ENCODE data around the gene NXPH3. TPM values are rescaled to one million over a fixed set of nuclear protein-coding genes. Genes with fewer than 3 reads are reported as not detected.
A peak's percentile ranks its signal among the peaks of the same experiment; 100 is the strongest.
"Not testable (repeated sequence)": the region's sequence is repeated elsewhere in the genome, so short reads cannot be mapped to it uniquely, and the experiment has no call there.

NXPH3 gene
- total RNA-seq, 2 donors from 2014 or later, result 0.70 to 3.6 TPM

DNA sequence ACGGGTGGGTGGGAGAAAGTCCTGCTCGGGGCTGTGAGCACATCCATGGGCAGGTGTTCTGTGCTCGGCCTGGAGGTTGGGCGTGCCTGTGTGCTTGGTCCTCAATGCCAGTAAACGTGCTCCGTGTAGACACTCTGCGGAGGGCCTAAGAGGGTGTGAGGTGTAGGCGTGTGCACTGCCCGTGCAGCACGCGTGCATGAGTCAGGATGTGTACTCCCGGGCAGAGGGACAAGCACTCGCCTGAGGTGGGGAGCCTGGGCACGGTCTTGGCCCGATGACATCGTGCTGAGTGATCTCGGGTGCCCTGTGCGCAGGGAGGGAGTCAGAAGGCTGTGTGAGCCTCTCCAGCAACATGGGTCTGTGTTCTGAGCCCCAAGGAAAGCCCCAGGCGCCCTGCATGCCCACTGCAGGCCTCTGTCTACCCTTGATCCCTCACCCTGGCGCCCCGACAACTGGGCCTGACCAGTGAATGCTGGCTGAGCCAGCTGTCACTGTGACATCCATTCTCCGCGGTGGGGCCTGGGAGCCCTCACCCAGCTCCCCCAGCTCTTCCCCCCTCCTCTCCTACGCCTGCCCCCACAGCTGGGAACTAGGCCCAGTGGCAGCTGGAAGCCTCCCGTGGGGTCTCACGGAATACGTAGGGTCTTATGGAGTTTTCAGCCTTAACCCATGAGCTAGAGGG lies 23.5 kb upstream of the NXPH3 start:
- no peak for DNase-seq
- intact Hi-C loops (cut with DNase I, micrococcal nuclease), result no loop called here
- peak; percentile 73 for ATAC-seq

DNA sequence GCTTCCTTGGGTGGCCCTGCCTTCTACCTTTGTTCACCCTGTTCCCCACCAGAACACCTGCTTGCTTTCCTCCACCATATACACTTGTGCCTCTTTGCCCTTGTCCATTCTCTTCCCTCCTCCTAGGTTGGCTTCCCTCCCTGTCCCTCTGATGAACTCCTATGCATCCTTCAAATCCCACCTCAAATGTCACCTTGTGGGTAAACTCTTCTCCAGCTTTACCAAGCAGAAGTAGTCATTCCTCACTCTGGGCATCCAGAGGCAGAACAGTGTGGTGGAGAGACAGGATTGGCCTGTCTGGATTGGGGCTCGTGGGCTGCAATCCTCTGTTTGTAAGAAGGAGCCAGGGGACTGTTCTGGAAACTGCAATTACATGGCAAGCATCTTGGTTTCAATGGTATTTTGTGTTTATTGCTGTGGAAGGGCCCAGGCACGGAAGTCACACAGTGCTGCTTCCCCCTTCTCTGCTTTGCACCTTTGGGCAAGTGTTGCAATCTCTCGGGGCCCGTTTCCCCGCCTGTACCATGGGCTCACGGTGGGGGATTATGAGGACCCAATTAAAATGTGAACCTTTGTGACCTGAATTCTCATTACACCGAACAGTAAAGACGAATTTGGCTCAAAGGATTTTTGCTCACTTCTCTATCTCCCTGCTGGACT lies 21.9 kb upstream of the NXPH3 start:
- no peak for DNase-seq
- intact Hi-C loops (cut with DNase I, micrococcal nuclease), result no loop called here
- ATAC-seq, result no peak

DNA sequence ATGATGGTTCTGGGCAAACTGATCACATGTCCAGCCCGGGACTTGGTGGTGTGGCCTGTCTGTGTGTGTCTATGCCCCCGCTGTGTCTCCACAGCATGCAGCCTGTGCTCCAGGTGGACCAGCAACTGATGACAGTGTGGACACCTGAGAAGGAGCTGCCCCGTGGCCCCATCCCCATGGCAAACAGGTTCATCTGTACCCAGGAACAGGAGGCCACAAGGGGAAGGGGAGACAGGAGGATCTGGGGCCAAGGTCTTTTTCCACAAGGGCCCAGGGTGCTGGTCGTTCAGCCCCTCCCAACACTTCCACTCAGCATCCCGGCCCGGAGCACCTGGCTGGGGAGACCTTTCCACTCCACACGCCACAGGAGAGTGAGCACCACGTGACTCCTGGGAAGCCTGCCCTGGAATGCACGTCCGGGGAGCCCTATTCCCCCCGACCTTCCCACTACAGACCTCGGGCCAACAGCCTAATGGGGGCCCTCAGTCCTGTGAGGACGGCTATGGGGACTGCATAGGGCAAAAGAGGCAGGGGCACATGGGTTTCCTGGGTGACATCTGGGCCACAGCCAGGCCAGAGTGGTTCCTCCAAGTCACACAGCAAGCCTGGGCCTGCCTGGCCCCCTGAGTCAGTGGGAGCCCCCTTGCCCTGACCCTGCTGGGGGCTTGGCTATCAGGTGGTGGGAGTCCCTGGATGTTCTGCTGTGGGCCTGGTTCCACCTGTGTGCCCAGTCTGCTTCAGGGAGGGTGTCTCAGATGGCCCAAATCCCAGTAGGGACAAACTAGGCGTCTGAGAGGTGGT lies 20.8 kb upstream of the NXPH3 start:
- intact Hi-C loops (cut with DNase I, micrococcal nuclease), result no loop called here
- DNase-seq (no peak), ATAC-seq (no peak)

DNA sequence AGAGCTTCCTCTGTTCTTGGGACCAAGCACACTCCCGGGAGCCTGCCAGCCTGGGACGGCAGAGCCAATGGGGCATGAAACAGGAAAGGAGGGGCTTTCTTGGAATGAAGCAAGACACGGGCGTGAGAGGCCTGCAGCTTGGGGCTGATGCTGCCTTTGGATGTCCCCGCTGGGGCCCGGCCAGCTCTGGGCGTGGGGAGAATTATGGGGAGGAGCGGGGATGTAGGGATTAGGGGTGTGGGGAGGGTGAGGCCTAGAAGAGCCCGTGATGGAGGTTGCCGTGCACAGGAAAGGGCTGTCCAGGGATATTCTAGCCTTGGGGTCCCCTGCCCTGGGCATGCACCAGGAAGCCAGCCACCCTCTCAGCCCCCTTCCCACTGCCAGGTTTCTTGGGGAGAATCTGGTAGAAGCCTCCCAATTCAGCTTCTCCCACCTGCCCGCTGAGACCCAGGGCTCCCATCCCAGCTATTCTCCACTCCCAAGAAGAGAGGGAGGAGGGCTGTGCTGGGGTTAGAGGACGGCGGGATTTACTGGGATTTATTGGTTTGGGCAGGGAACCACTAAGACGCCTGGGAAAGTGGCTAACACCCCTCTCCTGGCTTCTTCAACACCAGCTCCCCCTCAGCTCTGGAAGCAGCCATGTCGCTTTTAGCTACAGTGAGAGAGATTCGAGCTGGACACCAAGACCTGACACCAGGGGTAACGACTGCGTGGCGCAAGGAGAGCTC lies 20.0 kb upstream of the NXPH3 start:
- ATAC-seq (no peak), DNase-seq (no peak)
- intact Hi-C loops (cut with DNase I, micrococcal nuclease), result no loop called here

GRCh38 chr17:49556223-49556943 lies 19.3 kb upstream of the NXPH3 start:
- peak; percentile 89 for ATAC-seq
- DNase-seq, result peak; percentile 46 to 76
- intact Hi-C loops (cut with DNase I, micrococcal nuclease), result no loop called here

DNA sequence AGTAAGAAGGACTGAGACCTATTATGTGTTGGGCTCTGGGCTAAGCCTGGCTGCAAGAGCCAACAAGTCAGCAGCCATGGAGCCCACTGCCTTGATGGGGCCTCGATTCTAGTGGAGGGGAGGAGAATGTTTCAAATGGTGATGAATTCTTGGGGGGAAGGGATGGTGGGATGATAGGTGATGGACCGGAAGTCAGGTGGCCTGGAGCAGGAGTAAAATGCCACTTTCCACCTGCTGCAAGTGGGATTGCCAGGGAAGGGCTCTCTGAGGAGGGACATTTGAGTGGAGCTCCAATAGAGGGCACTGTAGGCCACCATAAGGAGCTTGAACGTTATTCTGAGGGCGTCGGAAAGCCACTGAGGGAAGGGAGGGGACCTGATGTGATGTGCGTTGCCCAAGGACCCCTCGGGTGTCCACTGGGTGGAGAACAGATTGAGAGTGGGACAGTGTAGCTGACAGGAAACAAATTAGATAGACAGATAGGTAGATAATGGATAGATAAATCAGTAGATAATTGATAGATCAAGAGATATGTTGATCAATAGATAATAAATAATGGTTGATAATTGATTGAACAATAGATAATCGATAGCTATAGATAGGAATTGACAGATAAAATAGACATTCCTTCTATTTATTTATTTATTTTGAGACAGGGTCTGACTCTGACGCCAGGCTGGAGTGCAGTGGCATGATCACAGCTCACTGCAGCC lies 18.2 kb upstream of the NXPH3 start:
- intact Hi-C loops (cut with DNase I, micrococcal nuclease), result no loop called here
- ATAC-seq (peak; percentile 73), DNase-seq (no peak)

GRCh38 chr17:49564638-49565037 lies 11.0 kb upstream of the NXPH3 start:
- ATAC-seq (peak; percentile 18), DNase-seq (no peak)
- intact Hi-C loops (cut with DNase I, micrococcal nuclease), result no loop called here

DNA sequence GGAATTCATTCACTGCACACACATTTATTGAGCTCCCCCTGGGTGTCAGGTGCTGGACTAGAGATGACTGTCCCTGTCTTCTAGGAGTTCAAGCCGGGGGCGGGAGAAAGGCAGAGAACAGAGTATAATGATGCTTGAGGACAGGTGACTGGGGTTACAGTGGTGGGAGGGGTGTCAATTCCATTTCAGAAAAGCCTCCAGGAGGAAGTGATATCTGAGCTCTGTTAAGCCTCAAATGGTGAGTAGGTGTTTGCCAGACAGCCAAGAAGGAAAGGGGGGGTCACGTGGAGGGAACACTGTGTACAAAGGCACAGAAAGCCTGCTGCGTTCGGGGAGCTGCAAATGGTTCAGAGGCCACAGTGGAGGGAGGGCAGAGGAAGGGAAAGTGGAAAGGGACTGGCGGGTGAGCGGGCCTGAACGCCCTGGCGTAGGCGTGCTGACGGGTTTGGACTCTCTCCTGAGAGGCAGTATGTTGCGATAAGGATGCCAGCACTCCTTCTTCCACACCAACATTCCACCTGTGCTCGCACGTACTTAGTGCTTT lies 9.7 kb upstream of the NXPH3 start:
- peak; percentile 31 to 85 for DNase-seq
- peak; percentile 15 for ATAC-seq
- intact Hi-C loops (cut with DNase I, micrococcal nuclease), result no loop called here

DNA sequence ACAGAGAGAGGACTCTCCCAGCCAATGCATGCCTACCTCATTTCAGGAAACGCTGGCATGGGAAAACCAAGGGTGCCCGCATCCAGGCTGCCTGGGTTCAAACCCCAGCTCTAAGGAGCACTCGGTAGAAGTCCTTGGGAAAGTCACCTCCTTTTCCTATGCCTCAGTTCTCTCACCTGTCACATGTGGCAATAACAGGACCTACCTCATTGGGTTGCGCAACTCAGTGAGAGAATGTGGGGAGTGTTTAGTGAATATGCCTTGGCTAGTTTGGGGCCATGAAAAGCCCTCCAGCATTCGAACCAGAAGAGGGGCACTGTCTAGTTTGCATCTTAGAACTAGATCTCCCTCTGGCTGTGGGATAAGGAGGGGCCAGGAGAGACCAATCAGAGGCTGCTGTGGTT lies 9.0 kb upstream of the NXPH3 start:
- intact Hi-C loops (cut with DNase I, micrococcal nuclease), result no loop called here
- no peak for ATAC-seq

GRCh38 chr17:49567104-49567521 lies 8.6 kb upstream of the NXPH3 start:
- intact Hi-C loops (cut with DNase I, micrococcal nuclease), result no loop called here
- ATAC-seq, result no peak
- no peak for DNase-seq

More for the DNA sequence above, 9.0 kb upstream of the NXPH3 start:
- DNase-seq, result no peak

DNA sequence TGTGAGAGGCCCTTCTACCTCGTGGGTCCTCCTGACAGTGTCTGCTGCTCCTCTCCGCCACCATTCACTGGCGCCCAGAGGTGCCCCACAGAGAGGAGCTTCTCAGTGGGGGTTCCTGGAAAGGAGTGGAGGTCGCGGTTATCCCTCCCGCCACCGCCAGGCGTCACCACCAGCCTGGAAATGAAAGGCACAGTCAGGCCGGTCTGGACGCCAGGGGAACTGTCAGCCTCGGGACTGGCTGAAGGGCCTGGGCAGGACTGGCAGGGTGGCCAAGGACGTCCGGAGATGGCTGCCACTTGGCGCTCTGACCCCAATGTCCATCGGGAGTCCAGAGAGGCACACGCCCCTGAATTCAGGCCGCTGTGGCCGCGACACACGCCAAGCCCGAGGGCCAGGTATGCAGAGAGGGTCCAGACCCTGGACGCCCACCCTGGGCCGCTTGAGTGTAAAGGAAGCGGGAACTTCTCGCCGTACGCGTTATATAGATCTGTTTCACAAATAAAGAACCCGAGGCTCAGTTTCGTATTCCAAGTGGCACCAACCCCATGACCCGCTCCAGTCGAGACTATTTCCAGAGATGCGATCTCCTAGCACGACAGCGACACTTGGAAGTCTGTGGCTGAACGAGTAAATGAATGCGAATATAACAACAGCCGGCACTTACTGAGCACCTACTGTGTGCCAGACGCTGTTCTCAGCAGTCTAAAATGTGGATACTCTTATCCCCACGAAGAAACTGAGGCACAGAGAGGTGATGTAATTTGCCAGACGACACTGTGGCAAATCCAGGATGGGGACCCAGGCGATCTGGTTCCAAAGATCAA lies 7.6 kb upstream of the NXPH3 start:
- DNase-seq (peak; percentile 82 to 87), ATAC-seq (peak; percentile 76)
- intact Hi-C loops (cut with DNase I, micrococcal nuclease), result no loop called here

DNA sequence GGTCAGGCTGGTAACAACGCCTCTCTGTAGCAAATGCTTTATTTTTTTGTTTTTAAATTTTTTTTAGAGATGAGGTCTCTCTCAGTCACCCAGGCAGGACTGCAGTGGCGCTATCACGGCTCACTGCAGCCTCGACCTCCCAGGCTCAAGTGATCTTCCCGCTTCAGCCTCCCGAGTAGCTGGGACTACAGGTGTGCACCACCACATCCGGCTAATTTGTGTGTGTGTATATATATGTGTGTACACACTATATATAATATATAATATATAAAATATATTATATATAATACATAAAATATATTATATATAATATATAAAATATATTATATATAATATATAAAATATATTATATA lies 7.0 kb upstream of the NXPH3 start:
- ATAC-seq; DNase-seq; intact Hi-C loops (cut with DNase I, micrococcal nuclease): not testable (repeated sequence)

GRCh38 chr17:49570540-49571242 lies 5.0 kb upstream of the NXPH3 start:
- DNase-seq (no peak), ATAC-seq (no peak)

DNA sequence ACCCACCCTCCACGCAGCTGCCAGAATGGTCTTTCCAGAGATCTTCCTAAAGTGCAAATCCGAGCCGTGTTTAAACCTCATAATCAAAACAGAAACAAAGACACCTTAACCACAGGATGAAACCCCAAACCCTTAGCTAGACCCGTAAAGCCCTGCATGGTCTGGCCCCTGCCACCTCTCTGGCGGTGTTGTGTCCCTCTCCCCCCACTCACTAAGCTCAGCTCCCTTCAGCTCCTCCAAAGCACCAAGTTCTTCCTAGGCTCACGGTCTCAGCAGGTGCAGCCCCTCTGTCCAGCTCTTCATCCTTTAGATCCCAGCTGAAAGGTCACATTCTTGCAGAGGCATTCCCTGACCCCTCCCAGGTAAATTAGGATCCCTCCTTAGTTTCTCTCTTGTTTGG lies 4.4 kb upstream of the NXPH3 start:
- ATAC-seq (no peak), DNase-seq (no peak)
- intact Hi-C loops (cut with DNase I, micrococcal nuclease), result loop anchor here in 1 of 2 donors (5.0 kb wide), 1 partner anchor 126 kb away; no protein-coding TSS in a partner anchor

More at GRCh38 chr17:49570540-49571242, 5.0 kb upstream of the NXPH3 start:
- intact Hi-C loops (cut with DNase I, micrococcal nuclease), result loop anchor here in 1 of 2 donors (5.0 kb wide), 1 partner anchor 127 kb away; no protein-coding TSS in a partner anchor

GRCh38 chr17:49571764-49572163 lies 3.9 kb upstream of the NXPH3 start:
- ATAC-seq, result no peak
- intact Hi-C loops (cut with DNase I, micrococcal nuclease), result loop anchor here in 1 of 2 donors (5.0 kb wide), 1 partner anchor 126 kb away; no protein-coding TSS in a partner anchor
- no peak for DNase-seq

GRCh38 chr17:49572226-49572625 lies 3.4 kb upstream of the NXPH3 start:
- intact Hi-C loops (cut with DNase I, micrococcal nuclease), result loop anchor here in 1 of 2 donors (5.0 kb wide), 1 partner anchor 125 kb away; no protein-coding TSS in a partner anchor
- no peak for ATAC-seq
- no peak for DNase-seq
